GM21529 (cell line): ENCODE results near the gene UCP2.
A peak's percentile ranks its signal among the peaks of the same experiment; 100 is the strongest.

Source experiments
- ATAC-seq: cut with Tn5 transposase; IDR thresholded peaks from one replicate; pipeline ENCODE4 v1.9.1; 2021; ENCODE audit not compliant: unreplicated experiment

UCP2 gene

GRCh38 chr11:73972620-73973449 is 9.8 kb downstream of the UCP2 start:
- ATAC-seq: no peak

GRCh38 chr11:73972187-73972586 is 10.5 kb downstream of the UCP2 start:
- ATAC-seq: no peak

- no peak for ATAC-seq
Measured at GRCh38 chr11:73971175-73971719, 11.4 kb downstream of the UCP2 start.

- no peak for ATAC-seq
Measured at GRCh38 chr11:73969991-73970800, 12.4 kb downstream of the UCP2 start.

GRCh38 chr11:73969091-73969490 is 13.6 kb downstream of the UCP2 start:
- ATAC-seq: no peak

- ATAC-seq: no peak
Measured at GRCh38 chr11:73968356-73968966, 14.2 kb downstream of the UCP2 start.

- no peak for ATAC-seq
Measured at GRCh38 chr11:73965764-73966121, 16.9 kb downstream of the UCP2 start.

- no peak for ATAC-seq
Measured at GRCh38 chr11:73965076-73965763, 17.4 kb downstream of the UCP2 start.

GRCh38 chr11:73963861-73964260 is 18.8 kb downstream of the UCP2 start:
- ATAC-seq: no peak

- no peak for ATAC-seq
Measured at GRCh38 chr11:73962101-73962705, 20.4 kb downstream of the UCP2 start.

- ATAC-seq: no peak
Measured at GRCh38 chr11:73961321-73961720, 21.3 kb downstream of the UCP2 start.

GRCh38 chr11:73958521-73959141 is 24.0 kb downstream of the UCP2 start:
- ATAC-seq: no peak

GRCh38 chr11:73957654-73958361 is 24.8 kb downstream of the UCP2 start:
- no peak for ATAC-seq

GRCh38 chr11:73956876-73957653 is 25.6 kb downstream of the UCP2 start:
- no peak for ATAC-seq

- ATAC-seq: no peak
Measured at GRCh38 chr11:73951797-73952196, 30.8 kb downstream of the UCP2 start.

GRCh38 chr11:73950869-73951710 is 31.6 kb downstream of the UCP2 start, which contains the start of gene DNAJB13:
Gene DNAJB13, plus strand, starts transcription at chr11:73951026. Its CDS starts 44 bp downstream, at chr11:73951070.
- ATAC-seq: peak; percentile 79

- no peak for ATAC-seq
Measured at GRCh38 chr11:73949912-73950311, 32.7 kb downstream of the UCP2 start.

- no peak for ATAC-seq
Measured at GRCh38 chr11:73949246-73949645, 33.4 kb downstream of the UCP2 start.
